Liver (tissue), 3 donors: ENCODE results near the gene SEMA4D.

ENCODE experiments used
- ATF3 ChIP-seq: IDR thresholded peaks from 2 replicates; pipeline ENCODE4 v1.6.1; 2016; ENCODE audit warnings: antibody characterized with exemption
- CTCF ChIP-seq: fragments of 150-350 bp; IDR thresholded peaks from 2 replicates; pipeline ENCODE4 v1.5.1; 2017; ENCODE audit warnings: improper control_type of control experiment, low read depth, low read length; ENCODE audit not compliant: missing input control
- EGR1 ChIP-seq, 2 donors: IDR thresholded peaks; 2 replicates each; pipeline ENCODE4 v1.6.1; 2016 to 2018; ENCODE audit warnings: antibody characterized with exemption in 2 of 2, low read depth in 2 of 2
- FOXA1 ChIP-seq: IDR thresholded peaks from 2 replicates; pipeline ENCODE4 v1.6.1; 2016; ENCODE audit warnings: antibody characterized with exemption
- GABPA ChIP-seq, 2 donors: IDR thresholded peaks in 1 of 2; conservative IDR thresholded peaks in 1 of 2; 2 replicates each; pipeline ENCODE4 v1.6.1; 2016; ENCODE audit warnings: antibody characterized with exemption in 2 of 2, mild to moderate bottlenecking in 1 of 2, moderate library complexity in 1 of 2
- HNF4A ChIP-seq, 2 donors: conservative IDR thresholded peaks; 2 replicates each; pipeline ENCODE4 v1.6.1; 2016; ENCODE audit warnings: antibody characterized with exemption in 2 of 2, mild to moderate bottlenecking in 2 of 2
- JUND ChIP-seq, 2 donors: IDR thresholded peaks; 2 replicates each; pipeline ENCODE4 v1.6.1; 2016; ENCODE audit warnings: antibody characterized with exemption in 2 of 2
- NR2F2 ChIP-seq: IDR thresholded peaks from 2 replicates; pipeline ENCODE4 v1.6.1; 2016; ENCODE audit warnings: antibody characterized with exemption
- RAD21 ChIP-seq, 2 donors: IDR thresholded peaks; 2 replicates each; pipeline ENCODE4 v1.6.1; 2016; ENCODE audit warnings: antibody characterized with exemption in 2 of 2, mild to moderate bottlenecking in 2 of 2
- REST ChIP-seq: IDR thresholded peaks from 2 replicates; pipeline ENCODE4 v1.6.1; 2016; ENCODE audit warnings: antibody characterized with exemption, mild to moderate bottlenecking
- SP1 ChIP-seq: IDR thresholded peaks from 2 replicates; pipeline ENCODE4 v1.6.1; 2018; ENCODE audit warnings: antibody characterized with exemption, mild to moderate bottlenecking
- TAF1 ChIP-seq: conservative IDR thresholded peaks from 2 replicates; pipeline ENCODE4 v1.6.1; 2016; ENCODE audit warnings: antibody characterized with exemption, mild to moderate bottlenecking
- YY1 ChIP-seq: IDR thresholded peaks from 2 replicates; pipeline ENCODE4 v1.6.1; 2016; ENCODE audit warnings: antibody characterized with exemption, mild to moderate bottlenecking
- ZBTB33 ChIP-seq: IDR thresholded peaks from 2 replicates; pipeline ENCODE4 v1.6.1; 2016; ENCODE audit warnings: antibody characterized with exemption
- donor health status: healthy.
- donor health status: healthy.

- TF ChIP-seq CTCF (no peak), SP1 (no peak), GABPA (IDR thresholded peaks at IDR 0.05 in 1 of 2, conservative IDR thresholded peaks at IDR 0.05 in 1 of 2) (no peak), RAD21 (IDR thresholded peaks at IDR 0.05) (no peak), ZBTB33 (no peak), EGR1 (IDR thresholded peaks at IDR 0.05; ENCODE audit: low read depth in 2 of 2) (no peak), YY1 (no peak), JUND (IDR thresholded peaks at IDR 0.05) (no peak), REST (no peak), FOXA1 (no peak), NR2F2 (no peak), ATF3 (no peak), TAF1 (no peak), HNF4A (conservative IDR thresholded peaks at IDR 0.05) (no peak)
These were observed 113.1 kb downstream of the SEMA4D start for GRCh38 chr9:89384783-89385182.
